GM18909 (cell line): ENCODE results near the gene PKMYT1.
"Not testable (repeated sequence)": the region's sequence is repeated elsewhere in the genome, so short reads cannot be mapped to it uniquely, and the experiment has no call there.

Experiments used
- ATAC-seq: cut with Tn5 transposase; IDR thresholded peaks from one replicate; pipeline ENCODE4 v1.9.1; 2021; ENCODE audit warnings: mild to moderate bottlenecking; ENCODE audit not compliant: unreplicated experiment, poor library complexity

PKMYT1 gene

DNA sequence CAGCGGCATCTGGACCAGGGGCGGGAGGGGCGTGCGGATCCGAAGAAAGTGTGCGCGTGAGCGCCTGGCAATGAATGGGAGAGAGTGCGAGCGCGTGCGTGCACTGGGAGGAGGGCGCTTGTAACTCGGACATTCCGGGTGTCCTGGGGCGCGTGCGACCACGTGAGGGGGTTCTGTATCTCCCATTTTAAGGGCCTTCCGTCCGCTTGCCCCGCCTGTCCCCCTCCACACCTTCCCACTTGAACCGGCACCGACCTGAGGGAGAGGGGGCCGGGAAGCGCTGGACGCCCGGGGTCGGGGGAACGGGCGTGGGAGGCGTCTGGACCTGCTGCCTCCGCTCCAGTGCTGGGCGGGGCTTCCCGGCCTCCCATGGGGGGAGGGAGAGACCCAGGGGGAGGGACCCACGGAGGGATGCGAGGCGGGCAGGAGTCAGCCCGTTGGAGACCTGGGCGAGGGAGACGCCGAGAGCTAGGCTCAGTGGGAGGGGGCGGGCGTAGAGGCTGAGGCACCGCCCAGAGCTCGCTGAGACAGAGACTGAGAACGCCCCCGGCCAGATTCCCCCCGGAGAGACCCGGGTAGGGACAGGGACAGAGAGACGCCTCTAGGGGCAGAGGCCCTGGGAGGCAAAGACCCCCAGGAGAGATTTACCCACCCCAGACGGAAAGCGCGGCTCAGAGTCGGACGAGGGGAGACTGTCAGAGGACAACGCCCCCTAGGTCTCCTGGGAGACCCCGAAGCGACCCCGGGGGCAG, 16.3 kb downstream of the PKMYT1 start, which contains the start of gene KREMEN2:
Gene KREMEN2, plus strand, starts transcription at position 553 of the 752 bp plus-strand sequence. CDS start 246 bp downstream, outside the sequence.
- ATAC-seq, result no peak

- ATAC-seq, result no peak
Measured at GRCh38 chr16:2963074-2963722, 17.0 kb downstream of the PKMYT1 start.

DNA sequence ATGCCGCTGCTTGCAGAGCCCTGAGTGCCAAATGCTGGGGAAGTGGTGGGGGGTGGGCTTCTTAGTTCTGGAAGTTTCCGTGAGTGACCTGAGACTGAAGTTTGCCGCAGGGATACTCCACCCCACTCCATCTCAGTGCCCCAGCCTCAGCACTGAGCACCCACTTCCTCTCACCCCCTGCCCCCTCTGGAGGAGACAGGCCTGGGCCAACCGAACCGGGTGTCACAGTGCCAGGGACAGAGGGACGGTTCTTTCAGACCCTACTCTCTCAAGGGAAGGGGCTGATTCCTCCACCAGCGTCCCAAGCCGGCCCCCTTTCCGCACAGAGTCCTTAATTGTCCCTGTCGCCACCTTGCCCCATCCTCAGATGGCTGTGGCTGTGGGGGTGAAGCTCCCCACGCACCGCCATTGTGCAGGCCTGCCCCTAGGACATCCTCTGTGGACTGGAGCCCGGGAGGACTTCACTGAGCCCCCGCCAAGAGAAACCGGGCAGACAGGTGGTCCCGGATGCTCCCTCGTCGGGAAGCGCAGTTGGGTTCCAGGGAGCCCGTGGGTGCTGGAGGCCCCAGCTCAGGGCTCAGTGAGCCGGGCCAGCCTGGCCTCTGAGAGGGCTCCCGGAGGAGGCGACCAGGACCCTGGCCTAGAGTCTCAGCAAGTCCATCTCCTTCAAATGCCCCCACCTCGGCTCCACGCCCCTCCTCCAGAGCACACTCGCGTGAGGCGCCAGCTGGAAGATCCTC, 17.7 kb downstream of the PKMYT1 start:
- ATAC-seq, result no peak

- ATAC-seq, result no peak
Measured at GRCh38 chr16:2960183-2961010, 19.8 kb downstream of the PKMYT1 start.

GRCh38 chr16:2959206-2959605, 21.0 kb downstream of the PKMYT1 start:
- no peak for ATAC-seq

- ATAC-seq, result no peak
Measured at GRCh38 chr16:2956579-2956956, 23.7 kb downstream of the PKMYT1 start.

DNA sequence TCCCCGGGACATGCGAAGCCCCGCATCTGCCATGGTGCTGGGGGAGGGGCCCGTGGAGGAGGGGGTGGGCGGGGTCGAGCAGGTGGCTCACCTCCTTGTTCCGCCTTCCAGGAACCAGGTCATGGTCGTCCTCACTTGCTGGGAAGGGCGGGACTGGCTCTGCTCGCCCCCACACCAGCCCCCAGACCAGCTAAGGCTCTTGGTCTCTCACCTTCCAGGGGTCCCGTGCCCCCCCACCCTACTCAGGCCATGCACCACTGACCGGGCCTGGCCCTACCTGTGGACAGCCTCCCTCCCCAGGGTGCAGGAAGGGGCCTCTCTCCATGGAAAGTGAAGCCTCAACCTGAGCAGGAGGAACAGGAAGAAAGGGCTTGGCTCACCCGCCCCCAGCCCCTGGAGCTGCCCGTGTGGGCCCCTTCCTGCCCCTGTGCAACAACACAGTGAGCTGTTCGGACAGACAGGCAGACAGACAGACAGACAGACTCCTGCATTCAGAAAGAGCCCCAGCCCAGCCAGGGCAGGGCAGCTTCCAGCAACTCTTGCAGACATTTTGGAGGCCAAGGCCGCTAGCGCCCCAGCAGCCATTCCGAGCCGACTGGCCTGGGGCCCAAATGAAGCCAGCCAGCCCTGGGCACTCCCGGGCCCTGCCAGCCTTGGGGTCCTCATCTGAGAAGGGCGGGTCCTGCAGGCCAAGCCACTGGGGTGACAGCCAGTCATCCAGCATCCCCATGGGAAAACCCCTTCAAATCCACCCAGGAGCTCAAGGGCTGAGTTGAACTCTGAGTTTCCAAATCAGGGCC, 24.3 kb downstream of the PKMYT1 start:
- ATAC-seq, result no peak

GRCh38 chr16:2955438-2955778, 24.8 kb downstream of the PKMYT1 start:
- ATAC-seq, result no peak

GRCh38 chr16:2954656-2955381, 25.4 kb downstream of the PKMYT1 start:
- no peak for ATAC-seq

- ATAC-seq, result no peak
Measured at GRCh38 chr16:2953706-2954627, 26.3 kb downstream of the PKMYT1 start.

DNA sequence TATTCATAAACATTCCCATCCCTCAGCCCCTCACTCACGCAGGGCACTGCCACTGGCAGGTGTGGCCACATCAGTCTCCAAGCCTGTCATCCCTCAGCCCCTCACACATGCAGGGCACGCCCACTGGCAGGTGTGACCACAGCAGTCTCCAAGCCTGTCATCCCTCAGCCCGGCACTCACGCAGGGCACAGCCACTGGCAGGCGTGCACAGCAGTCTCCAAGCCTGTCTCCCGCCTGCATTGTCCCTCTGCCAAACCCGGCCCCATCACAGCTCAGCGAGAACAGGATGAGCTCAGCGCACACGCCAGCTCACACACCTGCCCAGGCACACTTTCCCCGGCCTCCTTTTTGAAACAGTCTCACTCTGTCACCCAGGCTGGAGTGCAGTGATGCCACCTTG, 27.6 kb downstream of the PKMYT1 start:
- no peak for ATAC-seq

DNA sequence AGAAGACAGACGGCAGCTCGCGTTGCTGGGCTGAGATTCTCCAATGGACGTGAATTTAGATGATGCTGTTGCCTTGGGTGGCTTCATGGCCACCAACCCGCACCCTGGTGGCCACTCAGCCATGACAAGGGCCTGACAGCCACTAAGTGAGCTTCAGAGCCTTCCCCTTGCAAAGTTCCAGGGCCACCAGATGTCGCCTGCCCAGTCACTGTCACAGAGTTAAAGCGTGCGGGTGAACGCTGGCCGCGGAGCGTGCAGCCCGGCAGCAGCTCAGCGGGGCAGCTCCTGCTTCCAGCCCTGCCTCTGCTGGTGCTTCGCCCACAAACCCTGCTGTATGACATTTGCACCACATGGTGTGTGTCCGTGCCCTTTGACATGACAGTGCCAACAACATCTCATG, 29.5 kb downstream of the PKMYT1 start:
- ATAC-seq, result no peak

DNA sequence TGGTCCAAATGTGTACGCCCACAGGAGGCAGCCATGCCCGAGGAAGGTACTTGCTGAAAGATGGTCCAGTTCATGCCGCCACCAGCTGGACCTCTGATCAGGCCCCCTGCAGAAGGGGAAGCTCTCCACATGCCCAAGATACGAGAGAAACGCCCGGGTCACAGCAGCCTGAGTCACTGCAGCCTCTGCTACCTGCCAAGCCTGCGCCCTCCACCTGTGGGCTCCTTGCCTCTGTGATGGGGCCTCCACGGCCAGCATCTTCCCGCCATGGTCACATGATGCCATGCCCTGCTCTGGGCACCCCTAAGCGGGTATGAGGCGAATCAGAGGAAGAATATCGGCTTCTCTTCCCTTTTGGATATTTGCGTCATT, 29.9 kb downstream of the PKMYT1 start:
- ATAC-seq, result no peak

- no peak for ATAC-seq
Measured at GRCh38 chr16:2949705-2950352, 30.4 kb downstream of the PKMYT1 start.

- ATAC-seq, result no peak
Measured at GRCh38 chr16:2948807-2949704, 31.2 kb downstream of the PKMYT1 start.

- no peak for ATAC-seq
Measured at GRCh38 chr16:2946649-2947048, 33.6 kb downstream of the PKMYT1 start.

DNA sequence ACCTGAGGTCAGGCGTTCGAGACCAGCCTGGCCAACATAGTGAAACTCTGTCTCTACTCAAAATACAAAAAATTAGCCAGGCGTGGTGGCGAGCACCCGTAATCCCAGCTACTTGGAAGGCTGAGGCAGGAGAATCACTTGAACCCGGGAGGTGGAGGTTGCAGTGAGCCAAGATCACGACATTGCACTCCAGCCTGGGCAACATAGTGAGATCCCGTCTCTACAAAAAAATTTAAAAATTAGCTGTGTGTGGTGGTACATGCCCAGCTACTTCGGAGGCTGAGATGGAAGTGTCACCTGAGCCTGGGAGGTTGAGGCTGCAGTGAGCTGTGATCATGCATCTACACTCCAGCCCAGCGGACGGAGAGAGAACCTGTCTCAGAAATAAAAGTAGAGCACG, 36.5 kb downstream of the PKMYT1 start:
- not testable (repeated sequence) for ATAC-seq
